Colonic mucosa (tissue), 4 donors: Measurements from ENCODE around the gene DNAJC11. TPM values are rescaled to one million over a fixed set of nuclear protein-coding genes. Genes with fewer than 3 reads are reported as not detected.

Experiments
- DNase-seq: peaks from one replicate; pipeline ENCODE4 v3.0.0-alpha.2; 2020
- H3K27ac ChIP-seq: fragments of 200-600 bp; one replicate; pipeline ENCODE4 v1.8.0; 2021
- H3K27me3 ChIP-seq: fragments of 200-600 bp; one replicate; pipeline ENCODE4 v1.8.0; 2021
- H3K36me3 ChIP-seq: fragments of 200-600 bp; one replicate; pipeline ENCODE4 v1.8.0; 2021
- H3K4me1 ChIP-seq: fragments of 200-600 bp; one replicate; pipeline ENCODE4 v1.8.0; 2021; ENCODE audit warnings: mild to moderate bottlenecking
- H3K4me3 ChIP-seq: fragments of 200-600 bp; one replicate; pipeline ENCODE4 v1.8.0; 2021
- H3K9ac ChIP-seq, 2 donors: one replicate each; pipeline ENCODE4 v1.7.0; 2013; ENCODE audit warnings: control low read depth in 2 of 2, low read depth in 2 of 2, low read length in 2 of 2
- H3K9me3 ChIP-seq: fragments of 200-600 bp; one replicate; pipeline ENCODE4 v1.8.0; 2021
- intact Hi-C: fragments of 100-400 bp; cut with DNase I; formaldehyde crosslinking; loops from one replicate; pipeline ENCODE4 v1.14.1; 2022
- total RNA-seq, 2 donors: library from RNA; stranded (reverse); fragmentation: NEBNext Ultra II Directional in 1 of 2; extraction: Animal tissue kit (Norgen Biotek cat#: 25700) in 1 of 2; gene quantifications; one replicate each; pipeline ENCODE4 v1.2.1, GENCODE V29; 2021
- TF ChIP-seq, protein P1 (sequence below): fragments of 200-600 bp; IDR thresholded peaks from one replicate; pipeline ENCODE4 v1.8.0; 2022; ENCODE audit warnings: antibody characterized with exemption, mild to moderate bottlenecking
- donor health status: healthy.
- donor health status: DM: no; HTN: no; CAD: no.
- donor health status: DM: no; HTN: no; CAD: no.

The DNAJC11 gene
- total RNA-seq, 2 donors from 2014 or later: 70.1 to 107 TPM

DNA sequence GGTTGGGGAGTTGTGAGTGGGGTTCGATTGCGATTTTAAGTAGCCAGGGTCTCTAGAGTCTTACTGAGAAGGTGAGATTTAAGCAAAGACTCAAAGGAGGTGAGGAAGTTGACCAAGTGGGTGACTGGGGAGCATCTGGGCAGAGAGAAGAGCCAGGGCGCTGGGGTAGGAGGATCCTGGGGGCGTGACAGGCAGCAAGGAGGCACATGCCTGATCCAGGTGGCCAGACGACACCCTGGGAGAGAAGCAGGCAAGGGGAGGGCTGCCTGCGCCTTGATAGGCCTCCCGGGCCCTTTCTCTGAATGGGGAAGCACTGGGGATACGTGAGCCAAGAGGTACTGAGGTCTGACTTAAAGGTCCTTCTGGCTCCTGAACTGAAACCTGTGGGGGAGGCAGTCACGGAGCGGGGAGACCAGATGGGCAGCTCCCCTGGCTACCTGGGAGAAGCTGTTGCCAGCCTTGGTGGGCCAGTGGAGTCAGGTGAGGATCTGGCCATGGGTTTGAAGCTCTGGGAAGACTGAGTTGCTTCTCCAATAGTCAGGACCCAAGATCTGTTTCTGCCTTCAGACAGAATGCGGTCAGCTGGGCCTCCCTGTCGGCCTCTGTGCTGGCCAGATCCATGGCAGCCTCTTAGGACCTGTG lies 116.4 kb downstream of the DNAJC11 start:
- intact Hi-C loops: no loop called here
- Histone ChIP-seq H3K36me3 (no peaks in the 10 kb centered on the region), H3K27ac (no peak overlapping the region), H3K27me3 (no peaks in the 10 kb centered on the region), H3K4me3 (no peak overlapping the region), H3K4me1 (peaks cover 13% of the 10 kb centered on the region), H3K9me3 (no peaks in the 10 kb centered on the region), H3K9ac (no peak overlapping the region)
- TF ChIP-seq, protein P1, sequence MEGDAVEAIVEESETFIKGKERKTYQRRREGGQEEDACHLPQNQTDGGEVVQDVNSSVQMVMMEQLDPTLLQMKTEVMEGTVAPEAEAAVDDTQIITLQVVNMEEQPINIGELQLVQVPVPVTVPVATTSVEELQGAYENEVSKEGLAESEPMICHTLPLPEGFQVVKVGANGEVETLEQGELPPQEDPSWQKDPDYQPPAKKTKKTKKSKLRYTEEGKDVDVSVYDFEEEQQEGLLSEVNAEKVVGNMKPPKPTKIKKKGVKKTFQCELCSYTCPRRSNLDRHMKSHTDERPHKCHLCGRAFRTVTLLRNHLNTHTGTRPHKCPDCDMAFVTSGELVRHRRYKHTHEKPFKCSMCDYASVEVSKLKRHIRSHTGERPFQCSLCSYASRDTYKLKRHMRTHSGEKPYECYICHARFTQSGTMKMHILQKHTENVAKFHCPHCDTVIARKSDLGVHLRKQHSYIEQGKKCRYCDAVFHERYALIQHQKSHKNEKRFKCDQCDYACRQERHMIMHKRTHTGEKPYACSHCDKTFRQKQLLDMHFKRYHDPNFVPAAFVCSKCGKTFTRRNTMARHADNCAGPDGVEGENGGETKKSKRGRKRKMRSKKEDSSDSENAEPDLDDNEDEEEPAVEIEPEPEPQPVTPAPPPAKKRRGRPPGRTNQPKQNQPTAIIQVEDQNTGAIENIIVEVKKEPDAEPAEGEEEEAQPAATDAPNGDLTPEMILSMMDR: no peak
- DNase-seq: no peak

Other genes starting within 250 kb of the DNAJC11 start
- 10 to 100 TPM; 33.1 to 87.1 TPM for gene TNFRSF25, start 235.6 kb downstream of the DNAJC11 start, total RNA-seq
- 10 to 100 TPM; 13.9 to 19.6 TPM for gene PLEKHG5, start 210.1 kb downstream of the DNAJC11 start, total RNA-seq
- 10 to 100 TPM; 14.5 to 27.3 TPM for gene NOL9, start 147.3 kb downstream of the DNAJC11 start, total RNA-seq
- not detected for gene TAS1R1, start 146.5 kb downstream of the DNAJC11 start, total RNA-seq
- gene ZBTB48, start 121.8 kb downstream of the DNAJC11 start, total RNA-seq: 10 to 100 TPM; 37.0 to 44.5 TPM
- gene KLHL21, start 98.9 kb downstream of the DNAJC11 start, total RNA-seq: 1 to 10 TPM; 9.4 TPM
- 10 to 100 TPM in 1 of 2 donors, 1 to 10 TPM in 1; 8.0 to 13.4 TPM for gene PHF13, start 88.1 kb downstream of the DNAJC11 start, total RNA-seq
- gene THAP3, start 76.9 kb downstream of the DNAJC11 start, total RNA-seq: 10 to 100 TPM in 1 of 2 donors, 1 to 10 TPM in 1; 9.1 to 18.2 TPM
- 10 to 100 TPM; 76.8 to 92.8 TPM for gene CAMTA1, start 83.6 kb upstream of the DNAJC11 start, total RNA-seq